ENCODE results near the gene BNIP5.
"Not testable (repeated sequence)": the region's sequence is repeated elsewhere in the genome, so short reads cannot be mapped to it uniquely, and the experiment has no call there.

The BNIP5 gene

DNA sequence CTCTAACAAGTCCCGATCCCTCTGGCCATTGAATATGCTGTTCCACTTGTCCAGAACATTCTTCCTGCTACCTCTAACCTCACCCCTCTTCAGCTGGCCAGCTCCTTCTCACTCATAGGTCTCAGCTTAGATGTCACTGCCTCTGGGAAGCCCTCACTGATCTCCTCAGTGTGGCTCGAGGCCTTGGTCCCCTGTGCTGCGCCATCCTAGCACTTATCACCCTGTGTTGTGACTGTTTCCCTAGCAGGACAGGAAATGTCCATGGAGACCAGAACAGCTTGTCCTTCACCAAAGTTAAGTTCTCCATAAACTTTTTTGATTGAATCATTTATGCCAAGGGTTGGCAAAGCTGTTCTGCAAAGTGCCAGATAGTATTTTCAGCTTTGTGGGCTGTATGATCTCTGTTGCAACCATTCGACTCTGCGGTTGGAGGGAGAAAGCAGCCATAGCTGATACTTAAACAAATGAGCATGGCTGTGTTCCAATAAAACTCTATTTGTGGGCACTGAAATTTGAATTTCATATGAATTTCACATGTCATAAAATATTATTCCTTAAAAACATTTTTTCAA is 6.5 kb upstream of the BNIP5 start:
- DNase-seq (ENCODE audit: low spot score in 2 of 2): no peak
- peaks cover 2% of the 10 kb centered on the region for H3K27me3 Mint-ChIP-seq

DNA sequence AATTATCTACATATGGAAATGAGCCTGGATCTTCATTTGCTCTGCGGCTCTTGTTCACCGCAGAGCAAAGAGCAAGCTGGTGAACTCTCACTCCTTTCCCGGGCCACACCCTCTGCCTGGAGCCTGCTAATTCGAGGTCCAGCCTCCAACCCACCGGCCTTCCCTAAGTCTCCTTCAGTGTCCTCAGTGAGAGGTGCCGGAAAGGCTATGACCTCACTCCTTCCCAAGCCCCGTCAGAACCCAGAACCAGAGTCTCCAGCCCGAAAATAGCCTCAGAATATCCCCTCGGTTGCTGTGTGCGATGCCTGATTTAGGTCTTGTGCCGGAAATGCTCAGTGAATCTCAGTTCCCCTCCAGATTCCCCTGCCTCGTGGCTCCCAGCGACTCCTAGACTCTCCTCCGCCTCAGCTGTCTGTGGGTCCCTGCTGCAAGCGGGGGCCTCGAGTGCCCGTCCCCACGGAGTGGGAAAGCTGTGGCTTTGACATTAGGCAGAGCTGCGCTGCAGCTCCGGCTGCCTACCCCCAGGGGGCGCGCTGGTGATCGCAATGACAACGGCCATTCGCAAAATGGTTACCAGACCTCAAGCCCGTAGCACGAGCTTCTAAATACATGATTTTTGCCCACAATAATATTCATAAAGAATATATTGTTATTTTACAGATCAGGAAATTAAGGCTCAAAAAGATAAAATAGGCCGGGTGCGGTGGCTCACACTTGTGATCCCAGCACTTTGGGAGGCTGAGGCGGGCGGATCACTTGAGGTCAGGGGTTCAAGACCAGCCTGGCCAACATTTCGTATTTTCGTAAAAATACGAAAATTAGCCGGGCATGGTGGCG is 4.1 kb upstream of the BNIP5 start:
- peak; percentile 62 for ATAC-seq (ENCODE audit: low read depth)
- peaks cover 4% of the 10 kb centered on the region for H3K27me3 Mint-ChIP-seq
- no peaks in the 10 kb centered on the region for H3K36me3 Mint-ChIP-seq
- peak overlapping the region; percentile 77 for H3K4me3 Mint-ChIP-seq
- peak overlapping the region; percentile 2 for H3K27ac Mint-ChIP-seq
- no peaks in the 10 kb centered on the region for H3K9me3 Mint-ChIP-seq
- peaks cover 9% of the 10 kb centered on the region for H3K4me1 Mint-ChIP-seq
- DNase-seq (ENCODE audit: low spot score in 2 of 2): peak; percentile 69 to 79

More for the DNA sequence above, 6.5 kb upstream of the BNIP5 start:
- Mint-ChIP-seq H3K9me3 (no peaks in the 10 kb centered on the region), H3K4me3 (no peak overlapping the region), H3K4me1 (peaks cover 4% of the 10 kb centered on the region), H3K36me3 (no peaks in the 10 kb centered on the region), H3K27ac (no peak overlapping the region)
- no peak for ATAC-seq (ENCODE audit: low read depth)

DNA sequence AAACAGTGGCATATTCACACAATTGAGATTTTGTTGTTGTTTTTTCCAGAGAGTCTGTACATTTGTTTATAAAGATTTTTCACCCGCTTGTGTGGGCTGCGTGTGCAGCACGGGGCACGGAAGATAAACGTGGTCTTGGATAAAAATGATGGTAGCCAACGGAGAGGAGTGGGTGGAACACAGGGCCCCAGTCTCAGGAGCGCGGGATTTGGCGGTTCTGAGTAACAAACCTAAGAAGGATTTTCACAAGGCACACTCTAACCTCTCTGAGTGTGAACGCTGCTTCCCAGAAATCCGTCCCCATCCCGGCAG is 3.6 kb upstream of the BNIP5 start:
- ATAC-seq (ENCODE audit: low read depth): no peak
- Mint-ChIP-seq H3K27ac (no peak overlapping the region), H3K4me1 (peaks cover 9% of the 10 kb centered on the region), H3K9me3 (no peaks in the 10 kb centered on the region), H3K27me3 (peaks cover 8% of the 10 kb centered on the region), H3K4me3 (no peak overlapping the region), H3K36me3 (no peaks in the 10 kb centered on the region)
- DNase-seq (ENCODE audit: low spot score in 2 of 2): no peak

DNA sequence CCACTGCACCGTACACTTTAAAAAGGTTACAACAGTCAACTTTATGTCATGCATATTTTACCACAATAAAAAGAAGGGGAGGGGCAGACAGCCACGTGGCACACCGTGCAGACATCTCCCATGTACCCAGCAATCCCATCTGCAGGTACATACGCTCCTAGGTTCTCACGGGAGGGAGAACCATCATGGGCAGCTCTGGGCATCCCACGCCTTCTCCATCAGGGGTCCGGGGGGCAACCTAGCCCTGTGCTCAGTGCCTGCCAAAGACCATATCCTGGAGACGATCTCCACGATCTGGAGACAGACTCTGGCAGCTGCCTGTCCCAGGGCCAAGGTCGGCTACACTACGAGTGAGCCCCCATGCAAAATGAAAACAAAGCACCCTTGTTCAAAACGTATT is 2.5 kb upstream of the BNIP5 start:
- Mint-ChIP-seq H3K9me3 (no peaks in the 10 kb centered on the region), H3K36me3 (no peaks in the 10 kb centered on the region), H3K4me1 (peaks cover 17% of the 10 kb centered on the region), H3K27me3 (peaks cover 17% of the 10 kb centered on the region), H3K4me3 (no peak overlapping the region), H3K27ac (no peak overlapping the region)
- ATAC-seq (ENCODE audit: low read depth) (no peak), DNase-seq (ENCODE audit: low spot score in 2 of 2) (no peak)

DNA sequence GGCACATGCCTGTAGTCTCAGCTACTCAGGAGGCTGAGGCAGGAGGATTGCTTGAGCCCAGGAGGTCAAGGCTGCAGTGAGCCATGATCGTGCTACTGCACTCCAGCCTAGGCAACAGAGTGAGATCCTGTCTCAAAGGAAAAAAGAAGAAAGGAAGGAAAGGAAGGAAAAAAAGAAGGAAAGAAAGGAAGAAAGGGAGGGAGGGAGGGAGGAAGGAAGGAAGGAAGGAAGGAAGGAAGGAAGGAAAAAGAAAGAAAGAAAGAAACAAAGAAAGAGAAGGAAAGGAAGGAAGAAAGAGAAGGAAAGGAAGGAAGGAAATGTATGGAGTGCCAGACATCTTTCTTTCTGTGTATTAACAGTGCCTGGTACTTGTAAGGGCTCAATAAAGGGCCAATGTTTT is 1.5 kb upstream of the BNIP5 start:
- not testable (repeated sequence) for H3K36me3 Mint-ChIP-seq; H3K4me3 Mint-ChIP-seq; H3K27ac Mint-ChIP-seq; H3K9me3 Mint-ChIP-seq; ATAC-seq (ENCODE audit: low read depth); DNase-seq (ENCODE audit: low spot score in 2 of 2)
- peaks cover 17% of the 10 kb centered on the region for H3K4me1 Mint-ChIP-seq
- peaks cover 17% of the 10 kb centered on the region for H3K27me3 Mint-ChIP-seq

DNA sequence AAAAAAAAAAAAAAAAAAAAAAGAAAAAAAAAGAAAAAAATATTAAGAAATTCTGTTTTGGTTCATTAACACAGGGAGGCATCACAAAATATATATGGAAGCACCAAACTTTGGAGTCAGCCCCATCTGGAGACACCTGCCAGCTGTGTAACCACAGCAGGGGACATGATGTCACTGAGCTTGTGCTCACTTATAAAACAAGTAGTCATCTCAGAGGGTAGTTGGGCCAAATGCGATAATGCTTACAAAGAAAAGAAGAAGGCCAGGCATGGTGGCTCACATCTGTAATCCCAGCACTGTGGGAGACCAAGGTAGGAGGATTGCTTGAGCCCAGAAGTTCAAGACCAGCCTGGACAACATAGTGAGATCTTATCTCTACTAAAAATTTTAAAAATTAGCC is 1.1 kb upstream of the BNIP5 start:
- no peak overlapping the region for H3K27ac Mint-ChIP-seq
- peaks cover 17% of the 10 kb centered on the region for H3K4me1 Mint-ChIP-seq
- H3K27me3 Mint-ChIP-seq: peaks cover 17% of the 10 kb centered on the region
- ATAC-seq (ENCODE audit: low read depth) (no peak), DNase-seq (ENCODE audit: low spot score in 2 of 2) (no peak)
- no peaks in the 10 kb centered on the region for H3K9me3 Mint-ChIP-seq
- H3K4me3 Mint-ChIP-seq: no peak overlapping the region
- H3K36me3 Mint-ChIP-seq: no peaks in the 10 kb centered on the region

DNA sequence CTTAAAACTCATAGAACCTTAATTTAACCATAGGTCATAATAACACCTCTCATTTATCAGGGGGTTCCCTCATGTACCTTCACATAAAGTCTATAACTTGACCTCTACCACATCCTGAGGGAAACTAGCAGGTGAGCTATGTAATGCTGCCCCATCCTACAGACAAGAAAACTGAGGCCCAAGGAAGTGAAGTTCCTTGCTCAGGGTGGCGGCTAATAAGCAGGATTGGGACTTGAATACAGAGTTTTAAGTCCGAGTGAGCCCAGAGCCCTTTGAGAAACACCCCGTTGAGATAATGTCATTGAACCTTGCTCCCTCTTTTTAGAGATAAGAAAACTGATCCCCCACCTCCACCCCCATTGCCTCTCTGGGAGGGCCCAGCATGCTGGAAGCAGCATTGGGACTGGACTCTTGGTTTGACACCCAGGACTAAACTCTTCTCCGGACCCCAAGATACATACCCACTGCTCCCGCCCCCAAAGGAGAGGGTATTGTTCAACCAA is 429 bp downstream of the BNIP5 start:
- Mint-ChIP-seq H3K36me3 (no peaks in the 10 kb centered on the region), H3K4me3 (no peak overlapping the region), H3K4me1 (peaks cover 17% of the 10 kb centered on the region), H3K27ac (no peak overlapping the region), H3K9me3 (no peaks in the 10 kb centered on the region), H3K27me3 (peaks cover 18% of the 10 kb centered on the region)
- DNase-seq (ENCODE audit: low spot score in 2 of 2) (no peak), ATAC-seq (ENCODE audit: low read depth) (no peak)

DNA sequence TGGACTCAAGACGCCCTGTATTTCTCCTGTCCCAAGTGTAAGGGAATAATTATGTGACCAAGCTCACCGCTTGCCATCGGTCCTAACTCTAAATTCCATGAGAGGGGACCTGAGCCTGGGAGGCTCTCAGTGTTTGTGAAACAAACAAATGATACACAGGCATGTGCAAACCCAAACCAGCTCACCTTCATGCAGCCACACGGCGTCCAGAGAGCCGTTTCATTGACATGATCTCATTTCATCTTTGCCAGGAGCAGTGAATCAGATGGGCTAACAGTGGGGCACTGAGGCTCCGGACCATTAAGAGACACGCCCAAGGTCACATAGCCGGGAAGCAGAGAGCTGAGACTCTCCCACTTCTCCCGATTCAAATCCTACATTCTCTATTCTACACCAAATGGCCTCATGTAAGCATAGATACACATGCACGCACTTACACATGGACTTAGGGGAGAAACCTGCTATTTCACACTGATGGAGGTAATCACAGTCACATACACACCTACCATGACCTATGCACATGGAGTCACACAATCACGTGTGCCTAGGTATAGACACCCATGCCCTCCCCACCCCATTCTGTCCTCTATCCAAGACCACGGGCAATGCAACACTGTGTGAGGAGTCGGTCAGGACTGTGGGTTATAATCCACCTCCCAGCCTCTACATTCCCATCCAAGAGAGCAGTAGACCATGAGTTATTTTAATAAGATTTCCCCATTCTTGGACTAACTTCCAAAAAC is 1.1 kb downstream of the BNIP5 start:
- H3K27ac Mint-ChIP-seq: peak overlapping the region; percentile 8
- no peak for DNase-seq (ENCODE audit: low spot score in 2 of 2)
- peaks cover 18% of the 10 kb centered on the region for H3K27me3 Mint-ChIP-seq
- H3K4me3 Mint-ChIP-seq: no peak overlapping the region
- ATAC-seq (ENCODE audit: low read depth): no peak
- peaks cover 14% of the 10 kb centered on the region for H3K4me1 Mint-ChIP-seq
- H3K36me3 Mint-ChIP-seq: no peaks in the 10 kb centered on the region
- no peaks in the 10 kb centered on the region for H3K9me3 Mint-ChIP-seq

DNA sequence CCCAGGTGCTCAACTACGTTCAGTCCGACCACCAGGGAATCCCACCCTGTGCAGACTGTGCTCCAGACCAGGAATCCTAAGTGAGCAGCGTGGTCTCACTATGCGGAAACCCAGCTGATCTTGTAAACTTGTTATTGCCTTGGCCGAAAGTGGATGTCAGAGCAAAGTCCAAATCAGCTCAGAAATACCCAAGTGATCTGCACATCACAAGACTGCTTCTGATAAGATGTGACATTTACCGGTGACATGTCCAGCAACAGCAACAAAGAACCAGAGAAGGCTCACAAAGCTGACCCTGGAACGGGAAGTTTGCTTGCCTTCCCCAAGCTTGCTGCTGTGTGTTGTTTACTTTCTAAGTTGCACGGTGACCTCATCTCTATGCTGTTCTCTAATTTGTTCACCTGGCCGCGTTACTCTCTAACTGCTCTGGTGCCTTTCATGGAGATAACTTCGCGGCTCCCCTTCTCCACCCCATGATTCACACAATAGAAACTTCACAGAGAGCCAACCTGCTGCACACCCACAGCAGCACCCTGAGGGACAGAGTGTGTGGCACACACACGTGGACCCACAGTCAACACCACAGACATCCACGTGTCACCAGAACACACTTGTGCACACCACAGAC is 1.7 kb downstream of the BNIP5 start:
- Mint-ChIP-seq H3K4me3 (no peak overlapping the region), H3K27ac (peak overlapping the region; percentile 8), H3K4me1 (peaks cover 13% of the 10 kb centered on the region), H3K9me3 (no peaks in the 10 kb centered on the region), H3K27me3 (peaks cover 18% of the 10 kb centered on the region), H3K36me3 (no peaks in the 10 kb centered on the region)
- no peak for DNase-seq (ENCODE audit: low spot score in 2 of 2)
- peak; percentile 30 for ATAC-seq (ENCODE audit: low read depth)

DNA sequence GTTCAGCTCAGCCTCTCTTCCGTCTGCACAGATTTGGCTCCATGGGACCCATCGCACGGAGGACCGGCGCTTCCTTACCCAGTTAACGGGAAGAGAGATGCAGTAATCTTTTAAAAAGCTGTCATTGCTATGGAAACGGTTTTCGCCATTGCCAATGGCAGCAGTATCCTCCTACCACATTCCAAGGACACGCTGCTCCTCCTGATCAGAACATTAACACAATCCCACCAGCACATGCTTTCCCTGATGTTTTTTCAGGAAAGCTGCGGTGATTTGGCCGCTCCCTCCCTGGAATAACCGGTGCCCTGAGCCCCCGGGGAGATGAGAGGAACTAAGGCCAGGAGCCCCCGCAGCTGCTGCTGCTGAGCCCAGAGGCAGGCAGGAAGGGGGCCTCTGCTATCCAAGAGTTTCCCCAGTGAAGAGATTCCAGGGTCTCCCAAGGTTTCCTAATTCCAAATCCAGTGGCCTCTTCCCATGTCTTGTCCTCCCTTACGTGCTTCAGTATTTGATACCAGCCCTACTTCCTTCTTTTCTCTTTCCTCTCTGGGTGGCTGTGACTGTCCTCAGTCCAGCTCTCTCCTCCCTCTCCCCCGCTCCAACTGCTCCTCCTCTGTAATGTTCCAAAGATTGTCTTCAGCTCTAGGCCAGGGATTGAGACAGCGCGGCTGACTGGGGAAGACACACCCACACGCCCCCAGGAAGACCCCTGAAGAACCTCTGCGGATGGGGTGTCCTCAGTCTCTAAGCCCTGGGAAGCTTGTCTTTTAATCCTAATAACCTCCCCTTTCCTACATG is 2.6 kb downstream of the BNIP5 start:
- Mint-ChIP-seq H3K27me3 (peaks cover 20% of the 10 kb centered on the region), H3K4me1 (peaks cover 15% of the 10 kb centered on the region), H3K4me3 (no peak overlapping the region), H3K27ac (no peak overlapping the region), H3K9me3 (no peaks in the 10 kb centered on the region), H3K36me3 (no peaks in the 10 kb centered on the region)
- DNase-seq (ENCODE audit: low spot score in 2 of 2) (no peak), ATAC-seq (ENCODE audit: low read depth) (no peak)

DNA sequence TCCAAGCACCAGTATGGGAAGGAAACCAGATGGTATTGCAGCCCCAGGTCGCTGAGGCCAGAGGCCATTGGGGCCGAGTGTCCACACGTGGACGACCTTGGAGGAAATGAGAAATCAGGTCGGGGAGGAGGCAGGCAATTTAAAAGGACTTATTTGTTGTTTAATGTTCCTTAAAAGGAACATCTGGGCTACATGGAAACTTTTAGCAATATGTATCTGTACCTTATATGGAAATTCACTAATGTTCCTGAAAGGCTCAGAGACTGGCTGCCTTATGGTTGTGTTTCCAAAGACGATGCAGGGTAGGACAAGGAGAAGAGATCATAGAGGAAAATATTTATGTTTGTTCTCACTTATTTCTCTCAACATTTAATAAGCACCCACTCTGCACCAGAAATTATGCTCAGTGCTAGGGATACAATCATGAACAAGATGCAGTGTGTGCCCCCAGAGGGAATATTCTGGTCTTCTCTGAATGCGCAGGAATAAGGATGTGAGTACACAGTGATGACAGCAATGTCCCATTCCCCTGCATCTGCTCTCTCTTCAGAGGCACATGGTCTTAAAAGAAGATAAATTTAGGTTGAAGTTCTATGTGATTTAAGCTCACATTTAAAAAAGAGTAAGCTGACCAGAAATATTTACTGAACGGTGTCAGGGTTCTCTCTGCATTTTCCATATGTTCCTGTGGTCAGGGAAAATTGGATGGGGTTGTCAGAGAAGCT is 3.4 kb downstream of the BNIP5 start:
- Mint-ChIP-seq H3K27ac (no peak overlapping the region), H3K4me3 (no peak overlapping the region), H3K4me1 (peaks cover 15% of the 10 kb centered on the region), H3K9me3 (no peaks in the 10 kb centered on the region), H3K27me3 (peaks cover 20% of the 10 kb centered on the region), H3K36me3 (no peaks in the 10 kb centered on the region)
- DNase-seq (ENCODE audit: low spot score in 2 of 2) (no peak), ATAC-seq (ENCODE audit: low read depth) (no peak)

DNA sequence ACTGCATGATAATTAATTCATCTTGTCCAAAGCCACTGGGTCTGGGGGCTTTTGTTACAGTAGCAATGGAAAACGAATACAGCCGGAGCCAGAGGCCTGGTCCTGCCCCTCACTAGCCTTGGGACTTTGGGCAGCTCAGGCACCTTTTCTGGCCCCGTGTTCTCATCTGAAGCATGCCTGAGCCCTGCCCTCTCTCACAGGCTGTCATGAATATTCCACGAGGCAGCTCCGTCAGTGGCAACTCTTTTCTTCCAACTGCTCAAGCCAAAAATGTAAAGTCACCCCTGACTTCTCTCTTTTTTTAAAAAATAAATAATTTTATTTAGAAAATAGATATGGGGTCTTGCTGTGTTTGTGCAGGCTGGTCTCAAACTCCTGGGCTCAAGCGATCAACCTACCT is 5.3 kb downstream of the BNIP5 start:
- H3K36me3 Mint-ChIP-seq: no peaks in the 10 kb centered on the region
- H3K9me3 Mint-ChIP-seq: no peaks in the 10 kb centered on the region
- DNase-seq (ENCODE audit: low spot score in 2 of 2): no peak
- no peak for ATAC-seq (ENCODE audit: low read depth)
- H3K4me3 Mint-ChIP-seq: no peak overlapping the region
- H3K27ac Mint-ChIP-seq: no peak overlapping the region
- H3K4me1 Mint-ChIP-seq: peaks cover 13% of the 10 kb centered on the region
- peaks cover 19% of the 10 kb centered on the region for H3K27me3 Mint-ChIP-seq

DNA sequence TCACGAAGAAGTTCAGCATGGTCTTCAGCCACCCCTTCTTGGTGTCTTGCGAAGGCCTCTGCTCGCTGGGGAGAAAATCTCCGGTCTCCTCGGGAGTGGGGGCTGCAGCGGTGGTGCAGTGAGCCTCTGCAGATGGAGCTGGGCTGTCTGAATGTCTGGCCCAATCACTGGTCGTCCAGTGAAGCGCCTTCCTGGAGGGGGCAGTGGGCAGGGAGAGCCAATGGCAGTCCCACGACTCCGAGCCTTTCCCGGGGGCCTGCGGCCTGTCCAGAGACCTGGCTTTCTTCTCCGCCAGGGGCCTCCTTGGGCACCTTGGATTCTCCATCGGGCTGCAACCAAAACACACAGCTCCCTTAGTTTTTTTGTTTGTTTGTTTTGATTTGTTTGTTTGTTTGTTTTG is 6.3 kb downstream of the BNIP5 start:
- Mint-ChIP-seq H3K27me3 (peaks cover 15% of the 10 kb centered on the region), H3K4me3 (no peak overlapping the region), H3K4me1 (peaks cover 13% of the 10 kb centered on the region), H3K9me3 (no peaks in the 10 kb centered on the region), H3K27ac (no peak overlapping the region), H3K36me3 (no peaks in the 10 kb centered on the region)
- DNase-seq (ENCODE audit: low spot score in 2 of 2) (no peak), ATAC-seq (ENCODE audit: low read depth) (no peak)
